Activated CD8-positive, alpha-beta memory T cell treated with anti-CD3 and anti-CD28 coated beads, Interleukin-2, amount 10 ng/mL, durations not matched to agents 7 days and 5 days (primary cell): Measurements from ENCODE around the gene MTFR1L. TPM values are rescaled to one million over a fixed set of nuclear protein-coding genes. Genes with fewer than 3 reads are reported as not detected.
"Not testable (repeated sequence)": the region's sequence is repeated elsewhere in the genome, so short reads cannot be mapped to it uniquely, and the experiment has no call there.

Experiments used
- ATAC-seq: fragments of 150-1000 bp; cut with Tn5 transposase; one replicate; pipeline ENCODE4 v1.10.0; 2021; ENCODE audit warnings: moderate library complexity
- CTCF ChIA-PET: fragments of 350-600 bp; sonication (Branson Sonifier 250); formaldehyde crosslinking; loops from one replicate; lab custom pipeline; 2021; ENCODE audit warnings: antibody characterized with exemption; lab: Charles Lee
- DNase-seq: peaks from one replicate; pipeline ENCODE4 v3.0.0-alpha.2; 2020
- H3K27ac Mint-ChIP-seq: one replicate; pipeline ENCODE4 v1.8.0; 2021; ENCODE audit warnings: mild to moderate bottlenecking, mixed read lengths
- H3K27me3 Mint-ChIP-seq: one replicate; pipeline ENCODE4 v1.8.0; 2021; ENCODE audit warnings: mixed read lengths
- H3K36me3 Mint-ChIP-seq: one replicate; pipeline ENCODE4 v1.8.0; 2021; ENCODE audit warnings: mild to moderate bottlenecking, mixed read lengths
- H3K4me1 Mint-ChIP-seq: one replicate; pipeline ENCODE4 v1.8.0; 2021; ENCODE audit warnings: mixed read lengths
- H3K4me3 Mint-ChIP-seq: one replicate; pipeline ENCODE4 v1.8.0; 2021; ENCODE audit warnings: mild to moderate bottlenecking, moderate library complexity, mixed read lengths
- H3K9me3 Mint-ChIP-seq: one replicate; pipeline ENCODE4 v1.8.0; 2022; ENCODE audit warnings: low read depth, mixed read lengths
- total RNA-seq, 2 experiments: library from RNA; stranded (reverse); gene quantifications; one replicate each; pipeline ENCODE4 v1.2.3, GENCODE V29; 2021

MTFR1L gene
- total RNA-seq, 2 experiments from 2014 or later = 28.9 to 31.2 TPM

DNA sequence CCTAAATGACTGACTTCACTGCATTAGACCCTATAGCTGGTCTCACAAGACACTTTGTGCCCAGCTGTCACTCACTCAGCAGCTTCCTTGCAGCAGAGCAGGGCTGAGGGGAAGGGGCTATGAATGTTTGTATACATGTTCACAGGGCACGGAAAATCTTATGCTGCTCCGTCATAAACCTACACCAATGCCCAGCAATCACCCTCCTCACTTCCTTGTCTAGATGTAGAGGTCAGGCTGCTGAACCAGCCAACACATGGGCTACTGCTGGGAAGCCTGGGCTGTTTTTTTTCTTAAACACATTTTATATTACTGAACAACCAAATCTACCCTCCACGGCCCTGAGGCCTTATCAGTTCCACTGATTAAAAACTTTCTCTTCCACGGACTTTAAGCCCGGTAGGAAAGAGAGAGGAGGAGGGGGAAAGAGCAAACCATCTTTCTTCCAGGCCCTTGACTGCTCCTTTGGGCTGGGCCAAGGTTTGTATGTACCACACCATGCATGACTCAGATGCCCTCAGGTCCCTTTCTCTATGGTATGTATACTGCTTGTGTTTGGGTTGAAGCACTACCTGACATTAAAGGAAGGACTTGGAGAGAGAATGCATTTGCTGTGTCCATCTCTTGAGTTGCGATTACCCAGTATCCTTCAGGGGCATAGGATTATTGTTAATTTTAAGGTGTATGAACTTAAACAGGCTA lies 12.7 kb downstream of the MTFR1L start:
- H3K27ac Mint-ChIP-seq = no peak overlapping the region
- H3K4me3 Mint-ChIP-seq = no peak overlapping the region
- ATAC-seq (no peak), DNase-seq (no peak)
- peaks cover 41% of the 10 kb centered on the region for H3K36me3 Mint-ChIP-seq
- no peaks in the 10 kb centered on the region for H3K27me3 Mint-ChIP-seq
- no peaks in the 10 kb centered on the region for H3K9me3 Mint-ChIP-seq
- H3K4me1 Mint-ChIP-seq = no peaks in the 10 kb centered on the region
- CTCF ChIA-PET = interaction anchor here (0.6 kb wide), 1 partner anchor 10 kb away, joined by 3 read pairs; no protein-coding TSS in a partner anchor

- Mint-ChIP-seq H3K36me3 (peaks cover 38% of the 10 kb centered on the region), H3K27ac (no peak overlapping the region), H3K27me3 (no peaks in the 10 kb centered on the region), H3K9me3 (no peaks in the 10 kb centered on the region), H3K4me1 (no peaks in the 10 kb centered on the region), H3K4me3 (no peak overlapping the region)
- DNase-seq (no peak), ATAC-seq (no peak)
- CTCF ChIA-PET = no interaction called here
These were observed 13.4 kb downstream of the MTFR1L start for GRCh38 chr1:25833158-25833557.

DNA sequence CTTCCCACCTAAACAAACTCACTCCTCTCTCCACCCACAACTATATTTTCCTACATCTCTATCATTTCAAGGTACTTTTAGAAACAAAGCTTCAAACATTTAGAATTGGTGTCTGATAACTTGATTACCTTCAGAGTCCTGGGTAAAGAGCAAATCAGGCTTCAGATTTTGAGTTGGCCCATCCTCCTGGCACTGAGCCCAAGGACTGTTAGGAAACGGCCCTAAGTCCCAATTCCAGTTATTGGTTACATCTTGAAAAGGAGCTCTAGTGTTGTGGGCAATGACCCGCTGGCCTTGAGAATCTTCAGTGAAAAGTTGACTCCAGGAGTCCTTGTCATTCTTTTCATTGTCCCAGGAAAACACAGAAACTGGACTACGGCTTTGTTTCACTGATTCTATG lies 15.1 kb downstream of the MTFR1L start:
- no peaks in the 10 kb centered on the region for H3K4me1 Mint-ChIP-seq
- no peaks in the 10 kb centered on the region for H3K9me3 Mint-ChIP-seq
- no peaks in the 10 kb centered on the region for H3K27me3 Mint-ChIP-seq
- no peak overlapping the region for H3K4me3 Mint-ChIP-seq
- CTCF ChIA-PET = interaction anchor here (1.0 to 1.2 kb wide), 2 partner anchors 11 to 61 kb away, joined by 3 read pairs; no protein-coding TSS in a partner anchor
- H3K36me3 Mint-ChIP-seq = peaks cover 30% of the 10 kb centered on the region
- no peak for DNase-seq
- no peak for ATAC-seq
- H3K27ac Mint-ChIP-seq = no peak overlapping the region

GRCh38 chr1:25836695-25837094 lies 16.9 kb downstream of the MTFR1L start:
- no peak for ATAC-seq
- Mint-ChIP-seq H3K27ac (no peak overlapping the region), H3K4me1 (no peaks in the 10 kb centered on the region), H3K27me3 (no peaks in the 10 kb centered on the region), H3K4me3 (no peak overlapping the region), H3K36me3 (peaks cover 23% of the 10 kb centered on the region), H3K9me3 (no peaks in the 10 kb centered on the region)
- no peak for DNase-seq
- CTCF ChIA-PET = no interaction called here

- no peaks in the 10 kb centered on the region for H3K9me3 Mint-ChIP-seq
- H3K36me3 Mint-ChIP-seq = peaks cover 17% of the 10 kb centered on the region
- H3K27ac Mint-ChIP-seq = no peak overlapping the region
- H3K4me1 Mint-ChIP-seq = no peaks in the 10 kb centered on the region
- no peaks in the 10 kb centered on the region for H3K27me3 Mint-ChIP-seq
- DNase-seq = no peak
- no peak overlapping the region for H3K4me3 Mint-ChIP-seq
- ATAC-seq = no peak
- CTCF ChIA-PET = no interaction called here
These were observed 17.6 kb downstream of the MTFR1L start for GRCh38 chr1:25837262-25837875.

DNA sequence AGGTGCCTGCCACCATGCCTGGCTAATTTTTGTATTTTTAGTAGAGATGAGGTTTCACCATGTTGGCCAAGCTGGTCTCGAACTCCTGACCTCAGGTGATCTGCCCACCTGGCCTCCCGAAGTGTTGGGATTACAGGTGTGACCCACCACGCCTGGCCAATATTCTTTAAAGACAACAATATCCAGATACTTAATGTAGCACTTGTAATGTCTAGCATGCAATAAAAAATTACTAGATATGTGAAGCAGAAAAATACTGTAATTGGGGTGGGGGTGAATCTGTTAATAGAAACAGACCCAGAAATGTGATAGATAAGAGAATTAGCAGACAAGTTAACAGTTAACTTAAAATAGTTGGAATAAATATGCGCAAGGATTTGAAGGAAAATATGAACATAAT lies 20.1 kb downstream of the MTFR1L start:
- not testable (repeated sequence) for ATAC-seq, H3K9me3 Mint-ChIP-seq, DNase-seq, H3K27me3 Mint-ChIP-seq, H3K27ac Mint-ChIP-seq, H3K4me1 Mint-ChIP-seq, H3K4me3 Mint-ChIP-seq
- CTCF ChIA-PET = interaction anchor here (1.7 kb wide), 2 partner anchors 9 to 158 kb away, joined by 4 to 5 read pairs; partner anchors contain the start of gene PAFAH2
- H3K36me3 Mint-ChIP-seq = peaks cover 11% of the 10 kb centered on the region

- CTCF ChIA-PET = interaction anchor here (1.3 kb wide), 1 partner anchor 161 kb away, joined by 3 read pairs; no protein-coding TSS in a partner anchor
These were observed 23.7 kb downstream of the MTFR1L start for GRCh38 chr1:25843483-25843882.

DNA sequence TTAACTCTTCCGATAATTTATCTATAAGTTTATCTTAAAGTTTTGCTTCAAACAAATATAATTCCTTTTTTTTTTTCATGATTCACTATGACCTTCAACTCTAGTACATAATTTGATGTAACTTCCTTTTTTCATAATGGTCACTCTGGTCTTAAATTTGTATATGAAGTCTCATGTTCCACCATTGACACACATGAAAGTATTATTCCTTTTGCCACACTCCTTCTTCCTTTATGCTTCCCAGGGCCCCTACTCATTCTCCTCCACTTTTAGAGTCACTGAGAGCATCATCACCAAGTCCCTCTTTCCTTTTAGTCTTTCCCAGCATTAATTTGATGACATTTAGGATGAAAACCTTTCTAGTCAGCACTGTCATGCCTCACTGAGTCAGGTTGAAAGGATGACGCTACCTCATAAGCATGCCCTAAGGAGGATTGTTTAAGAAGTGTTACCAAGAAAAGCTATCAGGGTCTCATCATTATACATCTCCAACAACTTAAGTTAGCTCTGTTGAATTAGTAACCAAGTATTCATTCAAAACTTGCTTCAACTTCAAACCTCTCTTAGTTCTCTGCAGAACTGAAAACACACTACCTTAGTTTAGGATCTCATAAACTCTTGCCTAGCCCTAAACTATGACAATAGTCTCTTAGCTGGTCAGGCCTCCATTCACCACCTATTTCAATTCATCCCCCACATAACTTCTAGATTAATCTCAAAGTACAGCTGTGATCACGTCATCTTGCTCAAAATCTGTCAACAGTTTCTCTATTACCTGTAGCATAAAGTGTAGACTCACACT lies 25.0 kb downstream of the MTFR1L start:
- no peak overlapping the region for H3K27ac Mint-ChIP-seq
- no peaks in the 10 kb centered on the region for H3K9me3 Mint-ChIP-seq
- DNase-seq = no peak
- no peak overlapping the region for H3K4me3 Mint-ChIP-seq
- CTCF ChIA-PET = interaction anchor here (1.0 to 1.2 kb wide), 2 partner anchors 9 kb away, joined by 3 read pairs; no protein-coding TSS in a partner anchor
- no peak for ATAC-seq
- H3K36me3 Mint-ChIP-seq = peaks cover 5% of the 10 kb centered on the region
- H3K4me1 Mint-ChIP-seq = no peaks in the 10 kb centered on the region
- H3K27me3 Mint-ChIP-seq = no peaks in the 10 kb centered on the region

More at GRCh38 chr1:25843483-25843882, 23.7 kb downstream of the MTFR1L start:
- Mint-ChIP-seq H3K9me3 (no peaks in the 10 kb centered on the region), H3K36me3 (peaks cover 5% of the 10 kb centered on the region), H3K27me3 (no peaks in the 10 kb centered on the region), H3K4me3 (no peak overlapping the region), H3K4me1 (no peaks in the 10 kb centered on the region), H3K27ac (no peak overlapping the region)
- no peak for ATAC-seq
- no peak for DNase-seq

DNA sequence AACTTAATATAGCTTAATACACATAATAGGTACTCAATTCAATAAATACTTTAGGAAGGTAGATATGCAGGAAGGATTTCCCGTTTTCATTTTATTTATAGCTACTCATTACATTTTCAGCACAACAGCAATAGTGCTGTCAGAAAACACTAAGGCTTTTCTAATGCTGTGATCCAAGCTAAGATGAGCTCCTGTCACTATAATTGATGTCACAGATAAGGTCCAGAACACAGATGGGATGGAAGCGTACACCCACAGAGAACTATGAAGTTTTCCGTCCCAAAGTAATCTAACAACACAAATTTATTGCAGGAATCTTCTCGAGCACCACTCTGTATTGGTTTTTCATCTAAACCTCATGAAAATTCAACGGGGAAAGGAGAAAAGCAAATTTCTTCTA lies 25.9 kb downstream of the MTFR1L start:
- Mint-ChIP-seq H3K27me3 (no peaks in the 10 kb centered on the region), H3K36me3 (peaks cover 7% of the 10 kb centered on the region), H3K27ac (no peak overlapping the region), H3K4me3 (no peak overlapping the region), H3K4me1 (no peaks in the 10 kb centered on the region), H3K9me3 (no peaks in the 10 kb centered on the region)
- CTCF ChIA-PET = interaction anchor here (0.9 to 1.2 kb wide), 3 partner anchors 8 to 59 kb away, joined by 3 read pairs; no protein-coding TSS in a partner anchor
- no peak for DNase-seq
- ATAC-seq = no peak

DNA sequence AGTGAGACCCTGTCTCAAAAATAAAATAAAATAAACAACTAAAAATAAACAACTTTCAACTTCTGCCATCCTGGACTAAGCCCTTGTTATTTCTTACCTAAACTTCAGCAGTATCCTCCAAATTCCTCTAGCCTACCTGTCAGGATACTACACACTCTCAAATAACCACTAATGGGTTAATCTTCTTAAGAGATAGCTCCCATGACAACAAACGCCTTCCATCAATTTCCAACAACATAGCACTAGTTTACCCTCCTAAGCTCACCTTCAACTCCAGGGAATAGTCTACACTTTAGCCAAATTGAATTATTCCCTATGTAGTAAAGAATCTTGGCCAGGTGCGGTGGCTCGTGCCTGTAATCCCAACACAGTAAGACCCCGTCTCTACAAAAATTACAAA lies 28.2 kb downstream of the MTFR1L start:
- CTCF ChIA-PET = no interaction called here
- Mint-ChIP-seq H3K36me3 (peaks cover 7% of the 10 kb centered on the region), H3K4me1 (no peaks in the 10 kb centered on the region), H3K27me3 (no peaks in the 10 kb centered on the region), H3K27ac (no peak overlapping the region), H3K9me3 (no peaks in the 10 kb centered on the region), H3K4me3 (no peak overlapping the region)
- DNase-seq = no peak
- ATAC-seq = no peak

DNA sequence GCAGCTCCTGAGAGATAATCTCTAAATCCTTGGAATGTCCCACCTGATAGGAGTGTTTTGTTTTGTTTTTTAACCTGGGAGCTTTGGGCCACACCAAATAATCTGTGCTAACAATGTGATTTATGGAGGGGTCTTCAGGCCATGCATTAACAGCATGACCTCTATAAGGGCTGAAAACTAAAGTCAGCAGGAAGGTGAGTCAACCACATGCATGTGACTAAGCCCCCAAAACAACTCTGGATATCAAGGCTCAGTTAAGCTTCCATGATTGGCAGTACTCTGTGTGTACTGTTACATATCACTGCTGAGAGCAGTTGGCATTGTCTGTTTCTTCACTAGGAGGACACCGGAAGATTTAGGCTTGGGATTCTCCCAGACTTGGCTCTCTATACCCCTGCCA lies 28.8 kb downstream of the MTFR1L start:
- H3K27ac Mint-ChIP-seq = no peak overlapping the region
- no peaks in the 10 kb centered on the region for H3K27me3 Mint-ChIP-seq
- H3K4me3 Mint-ChIP-seq = no peak overlapping the region
- DNase-seq (no peak), ATAC-seq (no peak)
- H3K36me3 Mint-ChIP-seq = peaks cover 10% of the 10 kb centered on the region
- CTCF ChIA-PET = interaction anchor here (0.5 to 0.7 kb wide), 2 partner anchors 235 to 417 kb away, joined by 3 read pairs; no protein-coding TSS in a partner anchor
- no peaks in the 10 kb centered on the region for H3K9me3 Mint-ChIP-seq
- H3K4me1 Mint-ChIP-seq = no peaks in the 10 kb centered on the region

DNA sequence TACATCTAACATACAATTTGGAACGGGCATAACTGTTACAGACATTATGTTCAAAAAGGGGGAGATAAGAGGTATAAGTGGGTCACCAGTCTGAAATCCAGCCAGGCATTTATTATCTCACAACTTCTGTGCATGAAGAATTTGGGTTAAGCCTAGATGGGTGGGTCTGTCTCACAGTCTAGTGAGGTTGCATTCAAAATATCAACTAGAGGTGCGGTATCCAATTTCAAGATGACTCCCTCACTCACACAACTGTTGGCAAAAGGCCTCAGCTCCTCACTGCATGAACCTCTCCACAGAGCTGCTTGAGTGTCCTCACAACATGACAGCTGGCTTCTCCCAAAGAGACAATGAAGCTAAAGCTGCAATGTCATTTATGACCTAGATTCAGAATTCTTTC lies 34.8 kb downstream of the MTFR1L start:
- Mint-ChIP-seq H3K36me3 (peaks cover 14% of the 10 kb centered on the region), H3K27ac (no peak overlapping the region), H3K4me3 (no peak overlapping the region), H3K9me3 (no peaks in the 10 kb centered on the region), H3K4me1 (peaks cover 15% of the 10 kb centered on the region), H3K27me3 (no peaks in the 10 kb centered on the region)
- CTCF ChIA-PET = interaction anchor here (1.1 to 1.4 kb wide), 2 partner anchors 9 to 90 kb away, joined by 3 to 4 read pairs; no protein-coding TSS in a partner anchor
- ATAC-seq = no peak
- DNase-seq = no peak

GRCh38 chr1:25856856-25857255 lies 37.1 kb downstream of the MTFR1L start:
- peaks cover 9% of the 10 kb centered on the region for H3K36me3 Mint-ChIP-seq
- no peak for DNase-seq
- no peak overlapping the region for H3K27ac Mint-ChIP-seq
- peaks cover 25% of the 10 kb centered on the region for H3K4me1 Mint-ChIP-seq
- no peaks in the 10 kb centered on the region for H3K9me3 Mint-ChIP-seq
- ATAC-seq = no peak
- H3K27me3 Mint-ChIP-seq = no peaks in the 10 kb centered on the region
- CTCF ChIA-PET = interaction anchor here (0.9 to 1.7 kb wide), 4 partner anchors 18 to 47 kb away, joined by 3 to 4 read pairs (median 4); partner anchors contain the start of gene PAQR7
- H3K4me3 Mint-ChIP-seq = no peak overlapping the region
